ENCODE data around the gene GDPGP1. TPM values are rescaled to one million over a fixed set of nuclear protein-coding genes. Genes with fewer than 3 reads are reported as not detected.

Gene GDPGP1
- total and polyA plus RNA-seq, 4 donors, result 2.5 to 8.6 (median 5.1) TPM

DNA sequence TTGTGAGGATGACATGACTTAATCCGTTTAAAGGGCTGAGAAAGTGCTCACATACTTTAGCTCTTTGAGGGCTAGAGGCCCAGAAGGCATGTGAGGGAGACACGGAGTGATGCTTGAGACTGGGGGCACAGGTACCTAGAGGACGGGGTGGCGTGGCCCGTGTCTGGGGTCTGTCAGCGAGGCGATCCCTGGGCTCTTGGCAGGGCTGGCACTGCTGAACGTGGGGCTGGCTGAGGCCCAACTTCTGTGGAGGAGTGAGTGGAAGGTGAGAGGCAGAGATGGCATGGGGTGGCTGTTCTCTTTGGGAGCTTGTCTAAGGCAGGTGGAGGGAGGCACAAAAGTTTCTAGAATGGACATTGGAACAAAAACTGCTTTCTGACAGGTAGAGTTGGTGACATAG is 23.4 kb upstream of the GDPGP1 start:
- H3K9me3 ChIP-seq (ENCODE audit: control insufficient read depth in 4 of 4, low read length in 3 of 4), result no peaks in the 10 kb centered on the region
- H3K4me3 ChIP-seq (ENCODE audit: low read depth in 1 of 3, low read length in 3 of 3), result no peak overlapping the region
- H3K4me1 ChIP-seq (ENCODE audit: control insufficient read depth in 4 of 4, insufficient read depth in 4 of 4, low read length in 3 of 4), result peaks cover 7 to 53% (median 39%) of the 10 kb centered on the region in 4 donors
- H3K27ac ChIP-seq (ENCODE audit: low read depth in 1 of 2, low read length in 2 of 2), result peak overlapping the region; percentile 48 to 61
- peaks cover 0 to 14% (median 0%) of the 10 kb centered on the region in 4 donors for H3K36me3 ChIP-seq (ENCODE audit: control insufficient read depth in 4 of 4, insufficient read depth in 3 of 4, low read depth in 1 of 4, low read length in 3 of 4)
- peak overlapping the region in 1 of 2 donors; percentile 36 for H3K9ac ChIP-seq (ENCODE audit: low read depth in 1 of 2, low read length in 2 of 2)
- no peak for DNase-seq (ENCODE audit: low spot score)
- 80% methylated on average over 8 of the region's 8 CpGs for WGBS
- H3K27me3 ChIP-seq (ENCODE audit: control insufficient read depth in 4 of 4, insufficient read depth in 4 of 4, low read length in 3 of 4), result no peaks in the 10 kb centered on the region
- TF ChIP-seq, protein P1, sequence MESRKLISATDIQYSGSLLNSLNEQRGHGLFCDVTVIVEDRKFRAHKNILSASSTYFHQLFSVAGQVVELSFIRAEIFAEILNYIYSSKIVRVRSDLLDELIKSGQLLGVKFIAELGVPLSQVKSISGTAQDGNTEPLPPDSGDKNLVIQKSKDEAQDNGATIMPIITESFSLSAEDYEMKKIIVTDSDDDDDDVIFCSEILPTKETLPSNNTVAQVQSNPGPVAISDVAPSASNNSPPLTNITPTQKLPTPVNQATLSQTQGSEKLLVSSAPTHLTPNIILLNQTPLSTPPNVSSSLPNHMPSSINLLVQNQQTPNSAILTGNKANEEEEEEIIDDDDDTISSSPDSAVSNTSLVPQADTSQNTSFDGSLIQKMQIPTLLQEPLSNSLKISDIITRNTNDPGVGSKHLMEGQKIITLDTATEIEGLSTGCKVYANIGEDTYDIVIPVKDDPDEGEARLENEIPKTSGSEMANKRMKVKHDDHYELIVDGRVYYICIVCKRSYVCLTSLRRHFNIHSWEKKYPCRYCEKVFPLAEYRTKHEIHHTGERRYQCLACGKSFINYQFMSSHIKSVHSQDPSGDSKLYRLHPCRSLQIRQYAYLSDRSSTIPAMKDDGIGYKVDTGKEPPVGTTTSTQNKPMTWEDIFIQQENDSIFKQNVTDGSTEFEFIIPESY (IDR thresholded peaks at IDR 0.05), result no peak
- no peak for TF ChIP-seq SP1 (IDR thresholded peaks at IDR 0.05)
- TF ChIP-seq EGR1 (IDR thresholded peaks at IDR 0.05; ENCODE audit: low read depth in 2 of 2), result no peak
- TF ChIP-seq FOXA1 (IDR thresholded peaks at IDR 0.05), result no peak
- TF ChIP-seq HNF4A (conservative IDR thresholded peaks at IDR 0.05), result no peak
- TF ChIP-seq TAF1 (conservative IDR thresholded peaks at IDR 0.05), result no peak
- TF ChIP-seq, protein P2, sequence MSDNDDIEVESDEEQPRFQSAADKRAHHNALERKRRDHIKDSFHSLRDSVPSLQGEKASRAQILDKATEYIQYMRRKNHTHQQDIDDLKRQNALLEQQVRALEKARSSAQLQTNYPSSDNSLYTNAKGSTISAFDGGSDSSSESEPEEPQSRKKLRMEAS (IDR thresholded peaks at IDR 0.05), result no peak
- no peak for TF ChIP-seq GABPA (IDR thresholded peaks at IDR 0.05 in 1 of 2, conservative IDR thresholded peaks at IDR 0.05 in 1 of 2)
- no peak for TF ChIP-seq FOXA2 (IDR thresholded peaks at IDR 0.05)
- no peak for TF ChIP-seq RAD21 (IDR thresholded peaks at IDR 0.05)
- no peak for TF ChIP-seq RXRA (IDR thresholded peaks at IDR 0.05)
- TF ChIP-seq, protein P3, sequence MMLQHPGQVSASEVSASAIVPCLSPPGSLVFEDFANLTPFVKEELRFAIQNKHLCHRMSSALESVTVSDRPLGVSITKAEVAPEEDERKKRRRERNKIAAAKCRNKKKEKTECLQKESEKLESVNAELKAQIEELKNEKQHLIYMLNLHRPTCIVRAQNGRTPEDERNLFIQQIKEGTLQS (IDR thresholded peaks at IDR 0.05), result no peak
- TF ChIP-seq, protein P4, sequence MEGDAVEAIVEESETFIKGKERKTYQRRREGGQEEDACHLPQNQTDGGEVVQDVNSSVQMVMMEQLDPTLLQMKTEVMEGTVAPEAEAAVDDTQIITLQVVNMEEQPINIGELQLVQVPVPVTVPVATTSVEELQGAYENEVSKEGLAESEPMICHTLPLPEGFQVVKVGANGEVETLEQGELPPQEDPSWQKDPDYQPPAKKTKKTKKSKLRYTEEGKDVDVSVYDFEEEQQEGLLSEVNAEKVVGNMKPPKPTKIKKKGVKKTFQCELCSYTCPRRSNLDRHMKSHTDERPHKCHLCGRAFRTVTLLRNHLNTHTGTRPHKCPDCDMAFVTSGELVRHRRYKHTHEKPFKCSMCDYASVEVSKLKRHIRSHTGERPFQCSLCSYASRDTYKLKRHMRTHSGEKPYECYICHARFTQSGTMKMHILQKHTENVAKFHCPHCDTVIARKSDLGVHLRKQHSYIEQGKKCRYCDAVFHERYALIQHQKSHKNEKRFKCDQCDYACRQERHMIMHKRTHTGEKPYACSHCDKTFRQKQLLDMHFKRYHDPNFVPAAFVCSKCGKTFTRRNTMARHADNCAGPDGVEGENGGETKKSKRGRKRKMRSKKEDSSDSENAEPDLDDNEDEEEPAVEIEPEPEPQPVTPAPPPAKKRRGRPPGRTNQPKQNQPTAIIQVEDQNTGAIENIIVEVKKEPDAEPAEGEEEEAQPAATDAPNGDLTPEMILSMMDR (IDR thresholded peaks at IDR 0.05; ENCODE audit: low read depth, low read length, missing input control), result no peak
- TF ChIP-seq YY1 (IDR thresholded peaks at IDR 0.05), result no peak
- TF ChIP-seq JUND (IDR thresholded peaks at IDR 0.05), result no peak
- TF ChIP-seq, protein P5, sequence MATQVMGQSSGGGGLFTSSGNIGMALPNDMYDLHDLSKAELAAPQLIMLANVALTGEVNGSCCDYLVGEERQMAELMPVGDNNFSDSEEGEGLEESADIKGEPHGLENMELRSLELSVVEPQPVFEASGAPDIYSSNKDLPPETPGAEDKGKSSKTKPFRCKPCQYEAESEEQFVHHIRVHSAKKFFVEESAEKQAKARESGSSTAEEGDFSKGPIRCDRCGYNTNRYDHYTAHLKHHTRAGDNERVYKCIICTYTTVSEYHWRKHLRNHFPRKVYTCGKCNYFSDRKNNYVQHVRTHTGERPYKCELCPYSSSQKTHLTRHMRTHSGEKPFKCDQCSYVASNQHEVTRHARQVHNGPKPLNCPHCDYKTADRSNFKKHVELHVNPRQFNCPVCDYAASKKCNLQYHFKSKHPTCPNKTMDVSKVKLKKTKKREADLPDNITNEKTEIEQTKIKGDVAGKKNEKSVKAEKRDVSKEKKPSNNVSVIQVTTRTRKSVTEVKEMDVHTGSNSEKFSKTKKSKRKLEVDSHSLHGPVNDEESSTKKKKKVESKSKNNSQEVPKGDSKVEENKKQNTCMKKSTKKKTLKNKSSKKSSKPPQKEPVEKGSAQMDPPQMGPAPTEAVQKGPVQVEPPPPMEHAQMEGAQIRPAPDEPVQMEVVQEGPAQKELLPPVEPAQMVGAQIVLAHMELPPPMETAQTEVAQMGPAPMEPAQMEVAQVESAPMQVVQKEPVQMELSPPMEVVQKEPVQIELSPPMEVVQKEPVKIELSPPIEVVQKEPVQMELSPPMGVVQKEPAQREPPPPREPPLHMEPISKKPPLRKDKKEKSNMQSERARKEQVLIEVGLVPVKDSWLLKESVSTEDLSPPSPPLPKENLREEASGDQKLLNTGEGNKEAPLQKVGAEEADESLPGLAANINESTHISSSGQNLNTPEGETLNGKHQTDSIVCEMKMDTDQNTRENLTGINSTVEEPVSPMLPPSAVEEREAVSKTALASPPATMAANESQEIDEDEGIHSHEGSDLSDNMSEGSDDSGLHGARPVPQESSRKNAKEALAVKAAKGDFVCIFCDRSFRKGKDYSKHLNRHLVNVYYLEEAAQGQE (IDR thresholded peaks at IDR 0.05), result no peak
- no peak for TF ChIP-seq NR2F2 (IDR thresholded peaks at IDR 0.05)
- no peak for TF ChIP-seq HNF4G (IDR thresholded peaks at IDR 0.05)
